Retinal pigment epithelial cell (primary cell): ENCODE measurements around the gene ZBTB6.

Experiments used
- DNase-seq: peaks from one replicate; pipeline ENCODE4 v3.0.0-alpha.2; 2010; ENCODE audit warnings: low read depth
- H3K4me3 ChIP-seq: 2 replicates; pipeline ENCODE4 v1.5.1; 2011; ENCODE audit warnings: mild to moderate bottlenecking, low read length, control low read depth, moderate library complexity
- TF ChIP-seq, protein P1 (sequence below): conservative IDR thresholded peaks from 2 replicates; pipeline ENCODE4 v1.5.1; 2011; ENCODE audit warnings: low read depth, low read length, control low read depth, inconsistent platforms

The ZBTB6 gene

DNA sequence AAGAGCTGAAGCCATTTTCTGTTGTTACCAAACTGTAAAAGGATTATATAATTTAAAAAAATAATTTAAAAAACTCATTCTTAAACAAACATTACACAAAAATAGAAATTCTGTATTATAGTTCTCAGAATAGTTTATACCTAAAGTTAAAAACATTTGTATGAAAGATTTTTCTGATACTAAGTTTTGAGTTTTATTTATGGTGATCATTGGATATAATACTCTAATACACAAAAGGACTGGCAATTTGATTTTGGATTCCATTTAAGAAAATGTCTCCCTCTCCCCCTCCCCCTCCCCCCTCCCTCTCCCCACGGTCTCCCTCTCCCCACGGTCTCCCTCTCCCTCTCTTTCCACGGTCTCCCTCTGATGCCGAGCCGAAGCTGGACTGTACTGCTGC, 47.0 kb downstream of the ZBTB6 start:
- TF ChIP-seq, protein P1, sequence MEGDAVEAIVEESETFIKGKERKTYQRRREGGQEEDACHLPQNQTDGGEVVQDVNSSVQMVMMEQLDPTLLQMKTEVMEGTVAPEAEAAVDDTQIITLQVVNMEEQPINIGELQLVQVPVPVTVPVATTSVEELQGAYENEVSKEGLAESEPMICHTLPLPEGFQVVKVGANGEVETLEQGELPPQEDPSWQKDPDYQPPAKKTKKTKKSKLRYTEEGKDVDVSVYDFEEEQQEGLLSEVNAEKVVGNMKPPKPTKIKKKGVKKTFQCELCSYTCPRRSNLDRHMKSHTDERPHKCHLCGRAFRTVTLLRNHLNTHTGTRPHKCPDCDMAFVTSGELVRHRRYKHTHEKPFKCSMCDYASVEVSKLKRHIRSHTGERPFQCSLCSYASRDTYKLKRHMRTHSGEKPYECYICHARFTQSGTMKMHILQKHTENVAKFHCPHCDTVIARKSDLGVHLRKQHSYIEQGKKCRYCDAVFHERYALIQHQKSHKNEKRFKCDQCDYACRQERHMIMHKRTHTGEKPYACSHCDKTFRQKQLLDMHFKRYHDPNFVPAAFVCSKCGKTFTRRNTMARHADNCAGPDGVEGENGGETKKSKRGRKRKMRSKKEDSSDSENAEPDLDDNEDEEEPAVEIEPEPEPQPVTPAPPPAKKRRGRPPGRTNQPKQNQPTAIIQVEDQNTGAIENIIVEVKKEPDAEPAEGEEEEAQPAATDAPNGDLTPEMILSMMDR, result no peak
- H3K4me3 ChIP-seq, result no peak overlapping the region

DNA sequence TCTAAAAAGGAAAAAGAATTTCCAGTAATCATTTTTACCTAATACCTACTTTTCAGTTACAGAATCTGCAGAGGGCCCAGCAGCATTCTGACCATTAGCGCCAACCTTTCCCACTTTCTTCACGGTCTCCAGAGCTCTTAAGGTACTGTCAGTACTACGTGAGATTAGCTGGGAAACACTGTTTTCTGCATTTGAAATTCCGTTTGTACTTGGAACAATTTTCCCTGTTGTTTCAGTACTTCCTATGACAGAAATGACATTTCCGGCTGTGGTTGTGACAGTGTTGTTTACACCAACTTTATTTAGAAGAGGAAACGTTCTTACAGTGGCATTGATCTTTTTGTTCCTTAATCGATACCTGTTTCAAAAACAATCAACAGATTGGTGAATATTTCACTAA, 47.8 kb downstream of the ZBTB6 start:
- DNase-seq, result no peak

More for the DNA sequence above, 47.0 kb downstream of the ZBTB6 start:
- DNase-seq, result no peak

DNA sequence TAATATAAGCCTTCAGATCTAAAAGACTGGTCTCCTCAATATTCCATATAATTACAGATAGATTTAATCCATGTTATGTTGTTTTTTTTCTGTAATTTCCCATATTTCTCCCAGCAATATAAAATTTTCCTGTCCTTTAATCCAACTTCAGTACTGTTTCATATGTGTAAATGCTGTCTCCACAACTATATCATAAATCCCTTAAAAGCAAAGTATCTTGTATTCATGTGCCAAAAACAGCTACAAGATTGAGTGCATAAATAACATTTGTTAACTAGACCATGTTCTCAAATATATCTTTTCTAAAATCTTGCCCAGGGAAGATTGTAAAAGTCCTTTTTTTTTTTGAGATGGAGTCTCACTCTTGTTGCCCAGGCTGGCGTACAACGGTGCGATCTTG, 49.7 kb downstream of the ZBTB6 start:
- DNase-seq, result no peak
- TF ChIP-seq, protein P1, result no peak
- H3K4me3 ChIP-seq, result no peak overlapping the region

More for the DNA sequence above, 47.8 kb downstream of the ZBTB6 start:
- TF ChIP-seq, protein P1, result no peak
- no peak overlapping the region for H3K4me3 ChIP-seq

DNA sequence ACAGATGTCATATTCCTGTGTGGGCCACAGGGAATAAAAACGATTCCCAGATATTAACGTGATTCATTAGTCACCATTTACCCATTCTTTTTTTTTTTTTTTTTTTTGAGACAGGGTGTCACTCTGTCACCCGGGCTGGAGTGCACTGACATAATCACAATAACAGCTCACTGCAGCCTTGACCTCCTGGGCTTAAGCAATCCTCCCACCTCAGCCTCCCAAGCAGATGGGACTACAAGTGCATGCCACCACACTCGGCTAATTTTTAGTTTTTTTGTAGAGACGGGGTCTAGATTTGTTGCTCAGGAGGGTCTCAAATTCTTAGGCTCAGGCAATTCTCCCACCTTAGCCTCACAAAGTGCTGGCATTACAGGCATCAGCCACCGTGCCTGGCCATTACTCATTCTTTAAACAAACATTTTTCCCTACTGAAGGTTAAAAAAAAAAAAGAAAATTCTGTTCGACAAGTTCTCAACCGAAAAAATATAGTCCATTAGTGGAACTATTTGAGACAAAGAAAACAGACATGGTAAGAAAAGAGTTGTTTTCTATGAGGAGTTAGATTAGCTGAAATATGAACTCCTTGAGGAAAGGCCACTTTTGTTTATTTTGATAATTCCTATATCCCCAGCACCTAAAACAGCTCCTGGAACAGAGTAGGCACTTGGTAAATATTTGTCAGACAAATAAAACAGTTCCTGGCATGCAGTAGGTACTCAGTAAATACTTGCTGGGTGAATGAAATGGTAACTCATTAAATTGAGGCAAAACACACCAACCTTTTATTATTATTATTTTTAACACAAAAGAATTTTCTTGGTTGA, 52.6 kb downstream of the ZBTB6 start:
- H3K4me3 ChIP-seq, result no peak overlapping the region
- TF ChIP-seq, protein P1, result no peak
- no peak for DNase-seq
